HepG2 (cell line): ENCODE results near the gene CCDC50. TPM values are rescaled to one million over a fixed set of nuclear protein-coding genes. Genes with fewer than 3 reads are reported as not detected.

ENCODE experiments used
- ATAC-seq: fragments of 200-7000 bp; cut with Tn5 transposase; 3 replicates; pipeline ENCODE4 v1.9.1; 2020; ENCODE audit warnings: mild to moderate bottlenecking, moderate library complexity
- BruUV-seq: library from RNA; stranded (reverse); fragments of 400-500 nt; replicated peaks from 2 replicates; lab custom pipeline; 2021; lab: Mats Ljungman, UMichigan
- CTCF ChIA-PET: fragments of 300-600 bp; formaldehyde crosslinking; extraction: SDS; loops from one replicate; lab custom pipeline; 2021; ENCODE audit warnings: low total read pairs, inconsistent platforms, low intra/inter-chr PET ratio; lab: Yijun Ruan, JAX
- POLR2A ChIA-PET: fragments of 350-600 bp; sonication (Branson Sonifier 250); formaldehyde crosslinking; loops from one replicate; lab custom pipeline; 2020; ENCODE audit warnings: antibody characterized with exemption, inconsistent platforms; lab: Yijun Ruan, JAX
- DNase-seq: peaks from one replicate; pipeline ENCODE4 v3.0.0-alpha.2; 2015; ENCODE audit warnings: low spot score
- FAIRE-seq: peaks from 3 replicates; lab custom pipeline; 2011; peaks lifted over from hg19 to GRCh38; lab: Jason Lieb, UNC
- H2AFZ ChIP-seq: one replicate; pipeline ENCODE4 v1.6.1; 2011; ENCODE audit warnings: low read length, inconsistent platforms
- H3K27ac ChIP-seq: fragments of 300-600 bp; 3 replicates; pipeline ENCODE4 v1.8.0; 2011; ENCODE audit warnings: mixed run types, mild to moderate bottlenecking, mixed read lengths, low read length, inconsistent platforms; ENCODE audit not compliant: insufficient read depth; ENCODE audit errors: extremely low read length
- H3K27me3 ChIP-seq, 2 experiments: fragments of 200-600 bp in 1 of 2; 2 replicates in 1 of 2; 3 replicates in 1 of 2; pipeline versions ENCODE4 v1.6.0 to v1.8.0; 2011; ENCODE audit warnings: low read length in 2 of 2, mild to moderate bottlenecking in 2 of 2, moderate library complexity in 2 of 2, inconsistent platforms in 1 of 2; ENCODE audit not compliant: insufficient read depth in 2 of 2, control insufficient read depth in 1 of 2
- H3K36me3 ChIP-seq, 2 experiments: fragments of 200-600 bp in 1 of 2; replicated peaks in 1 of 2; 2 replicates in 1 of 2; 3 replicates in 1 of 2; pipeline versions ENCODE4 v1.5.1 to v1.8.0; 2011; ENCODE audit warnings: low read length in 2 of 2, inconsistent platforms in 1 of 2; ENCODE audit not compliant: insufficient read depth in 2 of 2, control insufficient read depth in 1 of 2
- H3K4me1 ChIP-seq: 2 replicates; pipeline ENCODE4 v1.5.1; 2012; ENCODE audit warnings: low read length, inconsistent platforms; ENCODE audit not compliant: insufficient read depth
- H3K4me2 ChIP-seq: 2 replicates; pipeline ENCODE4 v1.6.0; 2011; ENCODE audit warnings: low read depth, low read length, inconsistent platforms
- H3K4me3 ChIP-seq, 3 experiments: fragments of 200-600 bp in 1 of 3; sonication (generic), shearing (Covaris generic) in 1 of 3; replicated peaks in 1 of 3; 2 replicates each; pipeline ENCODE4 v1.5.1; 2011 to 2016; ENCODE audit warnings: low read length in 3 of 3, inconsistent platforms in 2 of 3, low read depth in 2 of 3, mild to moderate bottlenecking in 2 of 3, control low read depth in 1 of 3, mixed read lengths in 1 of 3; ENCODE audit not compliant: insufficient read depth in 1 of 3
- H3K79me2 ChIP-seq: one replicate; pipeline ENCODE4 v1.6.1; 2011; ENCODE audit warnings: low read length, inconsistent platforms; ENCODE audit not compliant: insufficient read depth
- H3K9ac ChIP-seq: 2 replicates; pipeline ENCODE4 v1.6.0; 2011; ENCODE audit warnings: mild to moderate bottlenecking, low read depth, low read length, inconsistent platforms; ENCODE audit not compliant: insufficient read depth
- H3K9me3 ChIP-seq: 2 replicates; pipeline ENCODE4 v1.5.1; 2012; ENCODE audit warnings: mild to moderate bottlenecking, low read length
- H4K20me1 ChIP-seq: 2 replicates; pipeline ENCODE4 v1.6.0; 2011; ENCODE audit warnings: inconsistent platforms, mild to moderate bottlenecking, low read length, moderate library complexity; ENCODE audit not compliant: insufficient read depth
- CEBPZ ChIP-seq: IDR thresholded peaks from 2 replicates; pipeline ENCODE4 v1.6.1; 2012; ENCODE audit warnings: low read length, improper control_type of control experiment
- CSRNP2 ChIP-seq: sonication (generic); formaldehyde crosslinking; conservative IDR thresholded peaks from 2 replicates; pipeline ENCODE4 v1.8.0; 2022; ENCODE audit warnings: low read depth, missing genetic modification reagents
- GABPA ChIP-seq, 2 experiments: IDR thresholded peaks; 2 replicates each; pipeline ENCODE4 v1.6.1; 2011 to 2016; ENCODE audit warnings: low read depth in 2 of 2, low read length in 1 of 2, missing biosample characterization in 1 of 2, missing genetic modification characterization in 1 of 2
- HHEX ChIP-seq: IDR thresholded peaks from 2 replicates; pipeline ENCODE4 v1.6.1; 2016; ENCODE audit warnings: control low read depth
- MEF2D ChIP-seq: sonication (generic); formaldehyde crosslinking; IDR thresholded peaks from 2 replicates; pipeline ENCODE4 v1.5.1; 2020; ENCODE audit warnings: mild to moderate bottlenecking, missing genetic modification reagents
- PAX8 ChIP-seq: sonication (generic); formaldehyde crosslinking; IDR thresholded peaks from 2 replicates; pipeline ENCODE4 v1.8.0; 2022; ENCODE audit warnings: mild to moderate bottlenecking, missing genetic modification reagents, borderline replicate concordance
- RXRA ChIP-seq: sonication (generic); formaldehyde crosslinking; IDR thresholded peaks from 2 replicates; pipeline ENCODE4 v1.5.1; 2020; ENCODE audit warnings: missing genetic modification reagents
- WGBS: methylation state at CpG from one replicate; pipeline ENCODE4 v1.1.6; 2017; ENCODE audit warnings: low lambda C conversion rate; 5-methylcytosine and 5-hydroxymethylcytosine counted together
- in situ Hi-C: cut with HindIII; loops from 2 replicates; pipeline ENCODE4 v1.10.0; 2017; ENCODE audit warnings: low pct_unique_long_range_greater_than_20kb; ENCODE audit not compliant: extremely low pct_ligation_motif_present
- intact Hi-C: fragments of 100-400 bp; cut with micrococcal nuclease; formaldehyde crosslinking; loops from one replicate; pipeline ENCODE4 v1.10.0; 2022; ENCODE audit not compliant: unreplicated experiment
- polyA plus RNA-seq, 8 experiments: library from polyadenylated mRNA; depleted of rRNA in 3 of 8; stranded (reverse) in 7 of 8; unstranded in 1 of 8; fragments of >200 nt; fragmentation: Illumina TruSeq in 4 of 8; extraction: Trizol in 4 of 8; gene quantifications; 2 replicates each; pipeline versions ENCODE4 v1.2.1 to v1.2.3, GENCODE V29; 2011 to 2016; ENCODE audit warnings: low read depth in 4 of 8, missing spikeins in 1 of 8, mixed read lengths in 1 of 8; ENCODE audit not compliant: insufficient read depth in 1 of 8
- total RNA-seq, 5 experiments: library from RNA; depleted of rRNA; stranded (reverse); fragments of >200 nt; fragmentation: Illumina TruSeq; extraction: Trizol; gene quantifications; 2 replicates each; pipeline ENCODE4 v1.2.3, GENCODE V29; 2016; ENCODE audit warnings: low read depth in 1 of 5
- TF ChIP-seq, protein P1 (sequence below): sonication (generic); formaldehyde crosslinking; IDR thresholded peaks from 2 replicates; pipeline ENCODE4 v1.5.0; 2020; ENCODE audit warnings: mild to moderate bottlenecking, missing genetic modification reagents
- TF ChIP-seq, protein P2 (sequence below): sonication (generic); formaldehyde crosslinking; IDR thresholded peaks from 2 replicates; pipeline ENCODE4 v1.5.0; 2020; ENCODE audit warnings: missing genetic modification reagents
- TF ChIP-seq, protein P3 (sequence below), 2 experiments: IDR thresholded peaks; 2 replicates each; pipeline ENCODE4 v1.6.1; 2011 to 2012; ENCODE audit warnings: low read length in 2 of 2, borderline replicate concordance in 1 of 2, low read depth in 1 of 2, mild to moderate bottlenecking in 1 of 2, moderate library complexity in 1 of 2

The CCDC50 gene
- total and polyA plus RNA-seq, 2 of the 13 experiments (the other 11 are each of a cell fraction or from before 2014, with no cell fraction given), result 47.6 to 66.4 TPM

GRCh38 chr3:191292243-191293015 lies 36.8 kb upstream of the CCDC50 start:
- no peaks in the 10 kb centered on the region for H3K36me3 ChIP-seq
- H3K9ac ChIP-seq, result no peak overlapping the region
- no peak overlapping the region for H3K4me2 ChIP-seq
- intact Hi-C loops, result no loop called here
- no peaks in the 10 kb centered on the region; a peak in 1 of 5 replicates for H3K27me3 ChIP-seq
- no peaks in the 10 kb centered on the region for H3K79me2 ChIP-seq
- H3K4me1 ChIP-seq, result no peaks in the 10 kb centered on the region
- no TSS peak for BruUV-seq
- no peaks in the 10 kb centered on the region for H3K9me3 ChIP-seq
- in situ Hi-C loops, result no loop called here
- no peaks in the 10 kb centered on the region for H4K20me1 ChIP-seq
- no peak overlapping the region for H3K27ac ChIP-seq
- no peak for ATAC-seq
- no peak overlapping the region for H3K4me3 ChIP-seq
- POLR2A ChIA-PET, result no interaction called here
- FAIRE-seq, result no peak
- CTCF ChIA-PET, result no interaction called here
- H2AFZ ChIP-seq, result no peak overlapping the region
- 55% methylated on average over 5 of the region's 5 CpGs for WGBS
- DNase-seq, result no peak
- TF ChIP-seq, protein P1, sequence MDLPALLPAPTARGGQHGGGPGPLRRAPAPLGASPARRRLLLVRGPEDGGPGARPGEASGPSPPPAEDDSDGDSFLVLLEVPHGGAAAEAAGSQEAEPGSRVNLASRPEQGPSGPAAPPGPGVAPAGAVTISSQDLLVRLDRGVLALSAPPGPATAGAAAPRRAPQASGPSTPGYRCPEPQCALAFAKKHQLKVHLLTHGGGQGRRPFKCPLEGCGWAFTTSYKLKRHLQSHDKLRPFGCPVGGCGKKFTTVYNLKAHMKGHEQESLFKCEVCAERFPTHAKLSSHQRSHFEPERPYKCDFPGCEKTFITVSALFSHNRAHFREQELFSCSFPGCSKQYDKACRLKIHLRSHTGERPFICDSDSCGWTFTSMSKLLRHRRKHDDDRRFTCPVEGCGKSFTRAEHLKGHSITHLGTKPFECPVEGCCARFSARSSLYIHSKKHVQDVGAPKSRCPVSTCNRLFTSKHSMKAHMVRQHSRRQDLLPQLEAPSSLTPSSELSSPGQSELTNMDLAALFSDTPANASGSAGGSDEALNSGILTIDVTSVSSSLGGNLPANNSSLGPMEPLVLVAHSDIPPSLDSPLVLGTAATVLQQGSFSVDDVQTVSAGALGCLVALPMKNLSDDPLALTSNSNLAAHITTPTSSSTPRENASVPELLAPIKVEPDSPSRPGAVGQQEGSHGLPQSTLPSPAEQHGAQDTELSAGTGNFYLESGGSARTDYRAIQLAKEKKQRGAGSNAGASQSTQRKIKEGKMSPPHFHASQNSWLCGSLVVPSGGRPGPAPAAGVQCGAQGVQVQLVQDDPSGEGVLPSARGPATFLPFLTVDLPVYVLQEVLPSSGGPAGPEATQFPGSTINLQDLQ (CRISPR knock-in tag), result no peak
- TF ChIP-seq, protein P2, sequence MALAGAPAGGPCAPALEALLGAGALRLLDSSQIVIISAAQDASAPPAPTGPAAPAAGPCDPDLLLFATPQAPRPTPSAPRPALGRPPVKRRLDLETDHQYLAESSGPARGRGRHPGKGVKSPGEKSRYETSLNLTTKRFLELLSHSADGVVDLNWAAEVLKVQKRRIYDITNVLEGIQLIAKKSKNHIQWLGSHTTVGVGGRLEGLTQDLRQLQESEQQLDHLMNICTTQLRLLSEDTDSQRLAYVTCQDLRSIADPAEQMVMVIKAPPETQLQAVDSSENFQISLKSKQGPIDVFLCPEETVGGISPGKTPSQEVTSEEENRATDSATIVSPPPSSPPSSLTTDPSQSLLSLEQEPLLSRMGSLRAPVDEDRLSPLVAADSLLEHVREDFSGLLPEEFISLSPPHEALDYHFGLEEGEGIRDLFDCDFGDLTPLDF (CRISPR knock-in tag), result no peak
- TF ChIP-seq CSRNP2, result no peak
- TF ChIP-seq MEF2D (CRISPR knock-in tag), result no peak
- TF ChIP-seq PAX8, result no peak
- TF ChIP-seq GABPA (IDR thresholded peaks at IDR 0.05; ENCODE audit: low read depth, low read length), result no peak
- no peak for TF ChIP-seq GABPA (CRISPR knock-in tag; IDR thresholded peaks at IDR 0.05; ENCODE audit: low read depth)
- TF ChIP-seq, protein P3, sequence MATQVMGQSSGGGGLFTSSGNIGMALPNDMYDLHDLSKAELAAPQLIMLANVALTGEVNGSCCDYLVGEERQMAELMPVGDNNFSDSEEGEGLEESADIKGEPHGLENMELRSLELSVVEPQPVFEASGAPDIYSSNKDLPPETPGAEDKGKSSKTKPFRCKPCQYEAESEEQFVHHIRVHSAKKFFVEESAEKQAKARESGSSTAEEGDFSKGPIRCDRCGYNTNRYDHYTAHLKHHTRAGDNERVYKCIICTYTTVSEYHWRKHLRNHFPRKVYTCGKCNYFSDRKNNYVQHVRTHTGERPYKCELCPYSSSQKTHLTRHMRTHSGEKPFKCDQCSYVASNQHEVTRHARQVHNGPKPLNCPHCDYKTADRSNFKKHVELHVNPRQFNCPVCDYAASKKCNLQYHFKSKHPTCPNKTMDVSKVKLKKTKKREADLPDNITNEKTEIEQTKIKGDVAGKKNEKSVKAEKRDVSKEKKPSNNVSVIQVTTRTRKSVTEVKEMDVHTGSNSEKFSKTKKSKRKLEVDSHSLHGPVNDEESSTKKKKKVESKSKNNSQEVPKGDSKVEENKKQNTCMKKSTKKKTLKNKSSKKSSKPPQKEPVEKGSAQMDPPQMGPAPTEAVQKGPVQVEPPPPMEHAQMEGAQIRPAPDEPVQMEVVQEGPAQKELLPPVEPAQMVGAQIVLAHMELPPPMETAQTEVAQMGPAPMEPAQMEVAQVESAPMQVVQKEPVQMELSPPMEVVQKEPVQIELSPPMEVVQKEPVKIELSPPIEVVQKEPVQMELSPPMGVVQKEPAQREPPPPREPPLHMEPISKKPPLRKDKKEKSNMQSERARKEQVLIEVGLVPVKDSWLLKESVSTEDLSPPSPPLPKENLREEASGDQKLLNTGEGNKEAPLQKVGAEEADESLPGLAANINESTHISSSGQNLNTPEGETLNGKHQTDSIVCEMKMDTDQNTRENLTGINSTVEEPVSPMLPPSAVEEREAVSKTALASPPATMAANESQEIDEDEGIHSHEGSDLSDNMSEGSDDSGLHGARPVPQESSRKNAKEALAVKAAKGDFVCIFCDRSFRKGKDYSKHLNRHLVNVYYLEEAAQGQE (IDR thresholded peaks at IDR 0.05; ENCODE audit: borderline replicate concordance in 1 of 2, low read depth in 1 of 2, low read length in 2 of 2), result no peak
- TF ChIP-seq HHEX (CRISPR knock-in tag), result no peak
- TF ChIP-seq RXRA, result no peak
- TF ChIP-seq CEBPZ, result no peak
